ENCODE measurements around the gene EEF2KMT.

The EEF2KMT gene

GRCh38 chr16:5040451-5040850, 57.1 kb downstream of the EEF2KMT start:
- TF ChIP-seq TEAD4 (IDR thresholded peaks at IDR 0.05) (no peak), USF1 (IDR thresholded peaks at IDR 0.05) (no peak), RAD21 (IDR thresholded peaks at IDR 0.05; ENCODE audit: low read depth) (no peak), TAF1 (IDR thresholded peaks at IDR 0.05; ENCODE audit: low read depth) (no peak), EGR1 (IDR thresholded peaks at IDR 0.05) (no peak), NFIC (IDR thresholded peaks at IDR 0.05) (no peak), TCF12 (IDR thresholded peaks at IDR 0.05; ENCODE audit: low read depth) (no peak), CEBPB (IDR thresholded peaks at IDR 0.05) (no peak), ZBTB7A (IDR thresholded peaks at IDR 0.05; ENCODE audit: low read depth) (no peak), CREB1 (IDR thresholded peaks at IDR 0.05; ENCODE audit: low read depth) (no peak), FOXM1 (IDR thresholded peaks at IDR 0.05; ENCODE audit: borderline replicate concordance, low read depth) (no peak)

- TF ChIP-seq FOXM1 (IDR thresholded peaks at IDR 0.05; ENCODE audit: borderline replicate concordance, low read depth): no peak
- TF ChIP-seq EGR1 (IDR thresholded peaks at IDR 0.05): no peak
- TF ChIP-seq CEBPB (IDR thresholded peaks at IDR 0.05): no peak
- no peak for TF ChIP-seq REST (IDR thresholded peaks at IDR 0.05; ENCODE audit: low read depth)
- no peak for TF ChIP-seq RAD21 (IDR thresholded peaks at IDR 0.05; ENCODE audit: low read depth)
- TF ChIP-seq YY1 (IDR thresholded peaks at IDR 0.05; ENCODE audit: low read depth): no peak
- TF ChIP-seq TEAD4 (IDR thresholded peaks at IDR 0.05): no peak
- no peak for TF ChIP-seq TCF12 (IDR thresholded peaks at IDR 0.05; ENCODE audit: low read depth)
- TF ChIP-seq USF1 (IDR thresholded peaks at IDR 0.05): no peak
- no peak for TF ChIP-seq MAX (IDR thresholded peaks at IDR 0.05)
- TF ChIP-seq NFIC (IDR thresholded peaks at IDR 0.05): no peak
- TF ChIP-seq TAF1 (IDR thresholded peaks at IDR 0.05; ENCODE audit: low read depth): no peak
Observed at GRCh38 chr16:5036228-5037156, 61.1 kb downstream of the EEF2KMT start.

GRCh38 chr16:5035909-5036227, 61.7 kb downstream of the EEF2KMT start:
- TF ChIP-seq EP300 (IDR thresholded peaks at IDR 0.05; ENCODE audit: borderline replicate concordance) (no peak), FOXM1 (IDR thresholded peaks at IDR 0.05; ENCODE audit: borderline replicate concordance, low read depth) (no peak), USF1 (IDR thresholded peaks at IDR 0.05) (no peak), CEBPB (IDR thresholded peaks at IDR 0.05) (no peak), YY1 (IDR thresholded peaks at IDR 0.05; ENCODE audit: low read depth) (no peak), MAX (IDR thresholded peaks at IDR 0.05) (no peak), REST (IDR thresholded peaks at IDR 0.05; ENCODE audit: low read depth) (no peak), ZBTB7A (IDR thresholded peaks at IDR 0.05; ENCODE audit: low read depth) (no peak), CREB1 (IDR thresholded peaks at IDR 0.05; ENCODE audit: low read depth) (no peak), EGR1 (IDR thresholded peaks at IDR 0.05) (no peak), TAF1 (IDR thresholded peaks at IDR 0.05; ENCODE audit: low read depth) (no peak), RAD21 (IDR thresholded peaks at IDR 0.05; ENCODE audit: low read depth) (no peak), TCF12 (IDR thresholded peaks at IDR 0.05; ENCODE audit: low read depth) (no peak), TEAD4 (IDR thresholded peaks at IDR 0.05) (no peak), NFIC (IDR thresholded peaks at IDR 0.05) (no peak)

Data from Ishikawa (cell line).